ENCODE measurements around the gene CDC14C.

- TF ChIP-seq CTCF (IDR thresholded peaks at IDR 0.05 in 2 of 3, conservative IDR thresholded peaks at IDR 0.05 in 1 of 3; ENCODE audit: borderline replicate concordance in 1 of 3, insufficient read depth in 1 of 3, low read depth in 2 of 3, low read length in 2 of 3) = no peak
- no peak for TF ChIP-seq POLR2A (IDR thresholded peaks at IDR 0.05; ENCODE audit: borderline replicate concordance, extremely low read depth, insufficient read depth, insufficient read length)
- TF ChIP-seq, protein P1, sequence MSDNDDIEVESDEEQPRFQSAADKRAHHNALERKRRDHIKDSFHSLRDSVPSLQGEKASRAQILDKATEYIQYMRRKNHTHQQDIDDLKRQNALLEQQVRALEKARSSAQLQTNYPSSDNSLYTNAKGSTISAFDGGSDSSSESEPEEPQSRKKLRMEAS (IDR thresholded peaks at IDR 0.05) = no peak
- TF ChIP-seq ZNF274 (IDR thresholded peaks at IDR 0.05; ENCODE audit: low read depth, low read length) = no peak
- no peak for TF ChIP-seq POLR2AphosphoS5 (IDR thresholded peaks at IDR 0.05; ENCODE audit: low read depth, low read length)
- no peak for TF ChIP-seq EZH2 (IDR thresholded peaks at IDR 0.05)
- TF ChIP-seq FOSL1 (IDR thresholded peaks at IDR 0.05; ENCODE audit: low read depth) = no peak
- no peak for TF ChIP-seq YY1 (IDR thresholded peaks at IDR 0.05; ENCODE audit: extremely low read depth, insufficient replicate concordance, low read depth, low read length)
- TF ChIP-seq SIN3A (IDR thresholded peaks at IDR 0.05; ENCODE audit: low read depth) = no peak
- TF ChIP-seq, protein P2, sequence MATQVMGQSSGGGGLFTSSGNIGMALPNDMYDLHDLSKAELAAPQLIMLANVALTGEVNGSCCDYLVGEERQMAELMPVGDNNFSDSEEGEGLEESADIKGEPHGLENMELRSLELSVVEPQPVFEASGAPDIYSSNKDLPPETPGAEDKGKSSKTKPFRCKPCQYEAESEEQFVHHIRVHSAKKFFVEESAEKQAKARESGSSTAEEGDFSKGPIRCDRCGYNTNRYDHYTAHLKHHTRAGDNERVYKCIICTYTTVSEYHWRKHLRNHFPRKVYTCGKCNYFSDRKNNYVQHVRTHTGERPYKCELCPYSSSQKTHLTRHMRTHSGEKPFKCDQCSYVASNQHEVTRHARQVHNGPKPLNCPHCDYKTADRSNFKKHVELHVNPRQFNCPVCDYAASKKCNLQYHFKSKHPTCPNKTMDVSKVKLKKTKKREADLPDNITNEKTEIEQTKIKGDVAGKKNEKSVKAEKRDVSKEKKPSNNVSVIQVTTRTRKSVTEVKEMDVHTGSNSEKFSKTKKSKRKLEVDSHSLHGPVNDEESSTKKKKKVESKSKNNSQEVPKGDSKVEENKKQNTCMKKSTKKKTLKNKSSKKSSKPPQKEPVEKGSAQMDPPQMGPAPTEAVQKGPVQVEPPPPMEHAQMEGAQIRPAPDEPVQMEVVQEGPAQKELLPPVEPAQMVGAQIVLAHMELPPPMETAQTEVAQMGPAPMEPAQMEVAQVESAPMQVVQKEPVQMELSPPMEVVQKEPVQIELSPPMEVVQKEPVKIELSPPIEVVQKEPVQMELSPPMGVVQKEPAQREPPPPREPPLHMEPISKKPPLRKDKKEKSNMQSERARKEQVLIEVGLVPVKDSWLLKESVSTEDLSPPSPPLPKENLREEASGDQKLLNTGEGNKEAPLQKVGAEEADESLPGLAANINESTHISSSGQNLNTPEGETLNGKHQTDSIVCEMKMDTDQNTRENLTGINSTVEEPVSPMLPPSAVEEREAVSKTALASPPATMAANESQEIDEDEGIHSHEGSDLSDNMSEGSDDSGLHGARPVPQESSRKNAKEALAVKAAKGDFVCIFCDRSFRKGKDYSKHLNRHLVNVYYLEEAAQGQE (IDR thresholded peaks at IDR 0.05; ENCODE audit: low read depth) = no peak
- TF ChIP-seq TCF7L2 (IDR thresholded peaks at IDR 0.05; ENCODE audit: borderline replicate concordance, extremely low read depth, insufficient read depth, insufficient read length) = no peak
These were observed 46.8 kb downstream of the CDC14C start for GRCh38 chr7:48971173-48971572.
